IMR-90 (cell line): ENCODE results near the gene NPFF. TPM values are rescaled to one million over a fixed set of nuclear protein-coding genes. Genes with fewer than 3 reads are reported as not detected.

Experiments
- ATAC-seq: fragments of 200-7000 bp; cut with Tn5 transposase; 2 replicates; pipeline ENCODE4 v1.9.1; 2020; ENCODE audit warnings: low read depth, mild to moderate bottlenecking, moderate library complexity
- BruUV-seq: library from RNA; stranded (reverse); fragments of 400-500 nt; replicated peaks from 2 replicates; lab custom pipeline; 2021; lab: Mats Ljungman, UMichigan
- CTCF ChIA-PET: fragments of 300-600 bp; formaldehyde crosslinking; extraction: SDS; loops from one replicate; lab custom pipeline; 2021; ENCODE audit warnings: antibody characterized with exemption; lab: Yijun Ruan, JAX
- POLR2A ChIA-PET: fragments of 300-600 bp; sonication (Branson Sonifier 250); formaldehyde crosslinking; loops from one replicate; lab custom pipeline; 2022; ENCODE audit warnings: antibody characterized with exemption; ENCODE audit not compliant: unreplicated experiment; lab: Charles Lee
- DNase-seq: peaks from one replicate; pipeline ENCODE4 v3.0.0; 2013
- H2AFZ ChIP-seq: replicated peaks from 2 replicates; pipeline ENCODE3; 2013; ENCODE audit warnings: low read length, mild to moderate bottlenecking; ENCODE audit not compliant: poor library complexity
- H2AK5ac ChIP-seq: 2 replicates; pipeline ENCODE4 v1.6.1; 2013; ENCODE audit warnings: low read depth, low read length, inconsistent platforms
- H2AK9ac ChIP-seq: replicated peaks from 2 replicates; pipeline ENCODE3; 2013; ENCODE audit warnings: mild to moderate bottlenecking, low read depth, low read length, moderate library complexity; ENCODE audit not compliant: poor library complexity
- H2BK120ac ChIP-seq: 2 replicates; pipeline ENCODE4 v1.6.1; 2013; ENCODE audit warnings: low read depth, low read length, inconsistent platforms
- H2BK15ac ChIP-seq: 3 replicates; pipeline ENCODE4 v1.6.1; 2013; ENCODE audit warnings: low read depth, low read length, inconsistent platforms
- H2BK20ac ChIP-seq: 2 replicates; pipeline ENCODE4 v1.6.1; 2013; ENCODE audit warnings: low read depth, mild to moderate bottlenecking, inconsistent platforms, low read length, moderate library complexity
- H2BK5ac ChIP-seq: 2 replicates; pipeline ENCODE4 v1.6.1; 2013; ENCODE audit warnings: mild to moderate bottlenecking, low read depth, low read length, inconsistent platforms; ENCODE audit not compliant: poor library complexity, severe bottlenecking
- H3K14ac ChIP-seq: replicated peaks from 2 replicates; pipeline ENCODE4 v1.6.1; 2013; ENCODE audit warnings: low read depth, low read length, inconsistent platforms
- H3K18ac ChIP-seq: 2 replicates; pipeline ENCODE4 v1.6.1; 2013; ENCODE audit warnings: low read depth, low read length, control low read depth
- H3K23ac ChIP-seq: 2 replicates; pipeline ENCODE4 v1.6.1; 2013; ENCODE audit warnings: low read depth, low read length, inconsistent platforms
- H3K27ac ChIP-seq: 2 replicates; pipeline ENCODE4 v1.5.1; 2013; ENCODE audit warnings: mild to moderate bottlenecking, control low read depth, low read length; ENCODE audit not compliant: insufficient read depth
- H3K27me3 ChIP-seq: 2 replicates; pipeline ENCODE4 v1.6.1; 2013; ENCODE audit warnings: low read length; ENCODE audit not compliant: control insufficient read depth, insufficient read depth
- H3K36me3 ChIP-seq: 2 replicates; pipeline ENCODE4 v1.6.1; 2013; ENCODE audit warnings: low read length, mixed read lengths; ENCODE audit not compliant: control insufficient read depth, insufficient read depth
- H3K4ac ChIP-seq: 2 replicates; pipeline ENCODE4 v1.6.1; 2013; ENCODE audit warnings: low read depth, low read length, inconsistent platforms
- H3K4me1 ChIP-seq: 2 replicates; pipeline ENCODE4 v1.6.1; 2013; ENCODE audit warnings: low read length, mixed read lengths; ENCODE audit not compliant: control insufficient read depth, insufficient read depth
- H3K4me2 ChIP-seq: 2 replicates; pipeline ENCODE4 v1.6.1; 2013; ENCODE audit warnings: low read depth, mild to moderate bottlenecking, control low read depth, low read length, moderate library complexity
- H3K4me3 ChIP-seq: 2 replicates; pipeline ENCODE4 v1.5.1; 2013; ENCODE audit warnings: low read depth, mild to moderate bottlenecking, control low read depth, low read length, moderate library complexity; ENCODE audit not compliant: insufficient read depth
- H3K56ac ChIP-seq: 2 replicates; pipeline ENCODE4 v1.6.1; 2013; ENCODE audit warnings: low read length, inconsistent platforms; ENCODE audit not compliant: insufficient read depth; ENCODE audit errors: extremely low read depth
- H3K79me1 ChIP-seq, 2 experiments: 2 replicates each; pipeline ENCODE4 v1.6.1; 2013; ENCODE audit warnings: low read length in 2 of 2, inconsistent platforms in 1 of 2, low read depth in 1 of 2
- H3K9ac ChIP-seq: 2 replicates; pipeline ENCODE4 v1.6.1; 2013; ENCODE audit warnings: low read depth, low read length, control low read depth
- H3K9me1 ChIP-seq: 2 replicates; pipeline ENCODE4 v1.6.1; 2013; ENCODE audit warnings: low read length, inconsistent platforms; ENCODE audit not compliant: insufficient read depth
- H3K9me3 ChIP-seq: 2 replicates; pipeline ENCODE4 v1.6.1; 2013; ENCODE audit warnings: low read length; ENCODE audit not compliant: control insufficient read depth, insufficient read depth
- H4K20me1 ChIP-seq: 2 replicates; pipeline ENCODE4 v1.6.1; 2013; ENCODE audit warnings: low read length, inconsistent platforms; ENCODE audit not compliant: insufficient read depth
- H4K5ac ChIP-seq: 2 replicates; pipeline ENCODE4 v1.6.1; 2013; ENCODE audit warnings: mild to moderate bottlenecking, low read depth, low read length, control low read depth
- H4K8ac ChIP-seq, 2 experiments: 2 replicates each; pipeline ENCODE4 v1.6.1; 2013; ENCODE audit warnings: low read depth in 2 of 2, low read length in 2 of 2, control low read depth in 1 of 2, inconsistent platforms in 1 of 2
- H4K91ac ChIP-seq: 2 replicates; pipeline ENCODE4 v1.6.1; 2013; ENCODE audit warnings: low read depth, low read length, inconsistent platforms; ENCODE audit not compliant: insufficient read depth
- MAZ ChIP-seq: IDR thresholded peaks from 2 replicates; pipeline ENCODE4 v1.6.1; 2012; ENCODE audit warnings: low read depth, mild to moderate bottlenecking, low read length, improper control_type of control experiment, moderate library complexity, borderline replicate concordance
- POLR2A ChIP-seq: IDR thresholded peaks from 2 replicates; pipeline ENCODE4 v1.6.1; 2012; ENCODE audit warnings: mild to moderate bottlenecking, low read depth, low read length
- SMC3 ChIP-seq: fragments of 150-350 bp; IDR thresholded peaks from 2 replicates; pipeline ENCODE4 v1.6.1; 2016; ENCODE audit warnings: low read depth, mild to moderate bottlenecking, antibody characterized with exemption, low read length, moderate library complexity
- WGBS, 2 experiments: methylation state at CpG; one replicate each; pipeline versions ENCODE4 v1.1.5 to v1.1.7; 2013; ENCODE audit warnings: missing lambda C conversion rate in 2 of 2; ENCODE audit not compliant: insufficient read length in 1 of 2; ENCODE audit errors: extremely low coverage in 2 of 2; 5-methylcytosine and 5-hydroxymethylcytosine counted together
- dilution Hi-C: fragments of 300-500 bp; cut with HindIII; formaldehyde crosslinking; loops from one replicate; pipeline ENCODE4 v1.14.3; 2018; ENCODE audit warnings: low sequenced_read_pairs; ENCODE audit not compliant: unreplicated experiment
- in situ Hi-C: fragments of 300-500 bp; cut with MboI; formaldehyde crosslinking; loops from 3 replicates; pipeline ENCODE4 v1.14.3; 2019; ENCODE audit warnings: low sequenced_read_pairs, inconsistent platforms, mixed read lengths
- intact Hi-C: fragments of 100-400 bp; cut with micrococcal nuclease; formaldehyde crosslinking; loops from 2 replicates; pipeline ENCODE4 v1.10.0; 2022
- polyA plus RNA-seq, 3 experiments: library from polyadenylated mRNA; depleted of rRNA; stranded (reverse); fragments of >200 nt; gene quantifications; 2 replicates each; pipeline ENCODE4 v1.2.3, GENCODE V29; 2012; ENCODE audit warnings: low replicate concordance in 1 of 3
- total RNA-seq: library from RNA; depleted of rRNA; stranded (reverse); fragments of >200 nt; gene quantifications from 2 replicates; pipeline ENCODE4 v1.2.3, GENCODE V29; 2012

Gene NPFF
- total and polyA plus RNA-seq, 2 of the 4 experiments (the other 2 are of a cell fraction), result not detected

- Histone ChIP-seq H4K20me1 (no peaks in the 10 kb centered on the region), H3K56ac (no peak overlapping the region), H2AK5ac (no peak overlapping the region), H3K4me2 (no peak overlapping the region), H3K79me1 (peaks cover 0 to 15% of the 10 kb centered on the region in 2 experiments; a peak in 1 of 4 replicates), H2BK15ac (no peak overlapping the region), H2BK120ac (no peak overlapping the region), H3K18ac (no peak overlapping the region), H2AFZ (no peak overlapping the region), H3K9ac (no peak overlapping the region), H4K5ac (no peak overlapping the region), H3K14ac (no peak overlapping the region), H2BK20ac (no peak overlapping the region), H3K23ac (no peak overlapping the region), H4K91ac (no peak overlapping the region), H3K4me1 (no peaks in the 10 kb centered on the region), H3K4ac (no peak overlapping the region), H3K9me3 (no peaks in the 10 kb centered on the region), H4K8ac (no peak overlapping the region), H3K36me3 (peaks cover 46% of the 10 kb centered on the region), H3K27me3 (no peaks in the 10 kb centered on the region), H3K27ac (no peak overlapping the region), H2BK5ac (no peak overlapping the region), H3K4me3 (no peak overlapping the region), H2AK9ac (no peak overlapping the region), H3K9me1 (no peaks in the 10 kb centered on the region)
- in situ Hi-C loops (loop anchor here (10.0 kb wide), 1 partner anchor 295 kb away; no protein-coding TSS in a partner anchor), dilution Hi-C loops (no loop called here), intact Hi-C loops (no loop called here)
- TF ChIP-seq MAZ (no peak), SMC3 (no peak), POLR2A (no peak)
- no TSS peak for BruUV-seq
- no peak for DNase-seq
- ChIA-PET CTCF (no interaction called here), POLR2A (no interaction called here)
- ATAC-seq, result no peak
- 87% methylated on average over 3 of the region's 9 CpGs; no CpG with 5 or more reads in 1 of the 2 experiments for WGBS, 2 experiments
Measured at GRCh38 chr12:53510181-53510812, 3.0 kb upstream of the NPFF start.
